Trophoblast cell (in vitro differentiated cells and primary cell): ENCODE results near the gene AIG1.

Experiments used
- DNase-seq, 2 donors: peaks; one replicate each; pipeline ENCODE4 v3.0.0-alpha.2; 2016
- H2AFZ ChIP-seq: 2 replicates; pipeline ENCODE4 v1.6.1; 2013; ENCODE audit warnings: low read length, moderate library complexity, mild to moderate bottlenecking; ENCODE audit not compliant: insufficient read depth, poor library complexity
- H2AK5ac ChIP-seq: 2 replicates; pipeline ENCODE4 v1.6.1; 2013; ENCODE audit warnings: mild to moderate bottlenecking, low read length
- H2BK120ac ChIP-seq: 2 replicates; pipeline ENCODE4 v1.6.1; 2013; ENCODE audit warnings: low read length, mild to moderate bottlenecking, moderate library complexity; ENCODE audit not compliant: insufficient read depth, poor library complexity
- H2BK12ac ChIP-seq: 2 replicates; pipeline ENCODE4 v1.6.1; 2013; ENCODE audit warnings: mild to moderate bottlenecking, low read length, moderate library complexity
- H2BK5ac ChIP-seq: 2 replicates; pipeline ENCODE4 v1.6.1; 2013; ENCODE audit warnings: low read length, low read depth, moderate library complexity, mild to moderate bottlenecking; ENCODE audit not compliant: poor library complexity
- H3K14ac ChIP-seq: 2 replicates; pipeline ENCODE4 v1.6.1; 2013; ENCODE audit warnings: mild to moderate bottlenecking, low read length
- H3K18ac ChIP-seq: 2 replicates; pipeline ENCODE4 v1.6.1; 2013; ENCODE audit warnings: mild to moderate bottlenecking, low read length
- H3K23ac ChIP-seq: 2 replicates; pipeline ENCODE4 v1.6.1; 2013; ENCODE audit warnings: low read length
- H3K27ac ChIP-seq: 2 replicates; pipeline ENCODE4 v1.5.1; 2013; ENCODE audit warnings: low read depth, mild to moderate bottlenecking, inconsistent platforms, low read length, moderate library complexity
- H3K27me3 ChIP-seq: 2 replicates; pipeline ENCODE4 v1.6.1; 2013; ENCODE audit warnings: inconsistent platforms, mild to moderate bottlenecking, low read length, moderate library complexity; ENCODE audit not compliant: insufficient read depth
- H3K36me3 ChIP-seq, 2 experiments: 1 replicate in 1 of 2; 2 replicates in 1 of 2; pipeline ENCODE4 v1.6.1; 2013; ENCODE audit warnings: low read length in 2 of 2, mild to moderate bottlenecking in 2 of 2, moderate library complexity in 1 of 2; ENCODE audit not compliant: insufficient read depth in 2 of 2, control insufficient read depth in 1 of 2
- H3K4ac ChIP-seq: 2 replicates; pipeline ENCODE4 v1.6.1; 2013; ENCODE audit warnings: low read depth, mild to moderate bottlenecking, low read length, moderate library complexity
- H3K4me1 ChIP-seq, 2 experiments: 1 replicate in 1 of 2; 2 replicates in 1 of 2; pipeline ENCODE4 v1.6.1; 2013; ENCODE audit warnings: low read length in 2 of 2, mild to moderate bottlenecking in 2 of 2, moderate library complexity in 1 of 2; ENCODE audit not compliant: insufficient read depth in 2 of 2, control insufficient read depth in 1 of 2
- H3K4me2 ChIP-seq: 2 replicates; pipeline ENCODE4 v1.6.1; 2013; ENCODE audit warnings: inconsistent platforms, mild to moderate bottlenecking, low read length, moderate library complexity
- H3K4me3 ChIP-seq: 2 replicates; pipeline ENCODE4 v1.5.1; 2013; ENCODE audit warnings: mild to moderate bottlenecking, low read depth, low read length, inconsistent platforms
- H3K79me1 ChIP-seq: one replicate; pipeline ENCODE4 v1.6.1; 2013; ENCODE audit warnings: low read length
- H3K79me2 ChIP-seq: 2 replicates; pipeline ENCODE4 v1.6.1; 2013; ENCODE audit warnings: low read length, mild to moderate bottlenecking; ENCODE audit not compliant: control insufficient read depth, insufficient read depth, poor library complexity
- H3K9ac ChIP-seq: 2 replicates; pipeline ENCODE4 v1.6.1; 2013; ENCODE audit warnings: mild to moderate bottlenecking, low read length
- H3K9me3 ChIP-seq: 2 replicates; pipeline ENCODE4 v1.6.1; 2013; ENCODE audit warnings: low read depth, mild to moderate bottlenecking, control low read depth, inconsistent platforms, low read length; ENCODE audit not compliant: insufficient read depth
- H4K12ac ChIP-seq: 2 replicates; pipeline ENCODE4 v1.6.1; 2013; ENCODE audit warnings: low read depth, mild to moderate bottlenecking, low read length, moderate library complexity
- H4K8ac ChIP-seq: 2 replicates; pipeline ENCODE4 v1.6.1; 2013; ENCODE audit warnings: low read depth, mild to moderate bottlenecking, low read length, moderate library complexity
- H4K91ac ChIP-seq: one replicate; pipeline ENCODE4 v1.6.1; 2013; ENCODE audit warnings: low read depth, mild to moderate bottlenecking, low read length, moderate library complexity
- WGBS: extraction: QIAGEN DNeasy Blood & Tissue Kit; methylation state at CpG from one replicate; pipeline ENCODE4 v1.1.7; 2013; ENCODE audit warnings: missing lambda C conversion rate; ENCODE audit not compliant: insufficient read length, insufficient coverage; ENCODE audit errors: extremely low coverage; 5-methylcytosine and 5-hydroxymethylcytosine counted together

Gene AIG1

GRCh38 chr6:143158113-143158581, 97.5 kb downstream of the AIG1 start:
- no peak overlapping the region for H2AFZ ChIP-seq
- peak overlapping the region; percentile 39 for H3K9ac ChIP-seq
- no peak overlapping the region for H3K27ac ChIP-seq
- no peak overlapping the region for H4K91ac ChIP-seq
- no peak overlapping the region for H3K14ac ChIP-seq
- H3K23ac ChIP-seq = no peak overlapping the region
- no peak overlapping the region for H3K18ac ChIP-seq
- peaks cover 11 to 18% of the 10 kb centered on the region in 2 experiments for H3K4me1 ChIP-seq
- H3K4me2 ChIP-seq = no peak overlapping the region
- H3K27me3 ChIP-seq = no peaks in the 10 kb centered on the region
- H3K36me3 ChIP-seq = no peaks in the 10 kb centered on the region
- peaks cover 3% of the 10 kb centered on the region for H3K79me1 ChIP-seq
- H2AK5ac ChIP-seq = no peak overlapping the region
- WGBS = no CpG with 5 or more reads among the region's 3 CpGs
- no peak overlapping the region for H3K4me3 ChIP-seq
- H4K8ac ChIP-seq = no peak overlapping the region
- H3K79me2 ChIP-seq = no peaks in the 10 kb centered on the region
- no peak overlapping the region for H3K4ac ChIP-seq
- H4K12ac ChIP-seq = no peak overlapping the region
- H2BK5ac ChIP-seq = no peak overlapping the region
- no peaks in the 10 kb centered on the region for H3K9me3 ChIP-seq
- no peak for DNase-seq
- H2BK12ac ChIP-seq = no peak overlapping the region
- no peak overlapping the region for H2BK120ac ChIP-seq

- Histone ChIP-seq H2AK5ac (no peak overlapping the region), H3K23ac (no peak overlapping the region), H2AFZ (no peak overlapping the region), H3K9ac (no peak overlapping the region), H3K79me1 (peaks cover 3% of the 10 kb centered on the region), H3K9me3 (no peaks in the 10 kb centered on the region), H3K18ac (no peak overlapping the region), H3K4me3 (no peak overlapping the region), H3K4me2 (no peak overlapping the region), H3K14ac (no peak overlapping the region), H2BK5ac (no peak overlapping the region), H3K36me3 (no peaks in the 10 kb centered on the region), H4K12ac (no peak overlapping the region), H3K27me3 (no peaks in the 10 kb centered on the region), H3K4me1 (peaks cover 11 to 18% of the 10 kb centered on the region in 2 experiments), H2BK12ac (no peak overlapping the region), H3K79me2 (no peaks in the 10 kb centered on the region), H3K27ac (no peak overlapping the region), H3K4ac (no peak overlapping the region), H4K8ac (no peak overlapping the region), H4K91ac (no peak overlapping the region), H2BK120ac (no peak overlapping the region)
- no peak for DNase-seq
- WGBS = no CpG with 5 or more reads among the region's 1 CpG
These were observed 98.3 kb downstream of the AIG1 start for GRCh38 chr6:143159001-143159400.

- Histone ChIP-seq H3K4ac (no peak overlapping the region), H3K79me1 (peaks cover 3% of the 10 kb centered on the region), H4K91ac (no peak overlapping the region), H3K9ac (no peak overlapping the region), H4K12ac (no peak overlapping the region), H3K14ac (no peak overlapping the region), H3K4me3 (no peak overlapping the region), H3K4me2 (no peak overlapping the region), H2BK120ac (no peak overlapping the region), H2AK5ac (no peak overlapping the region), H3K27ac (no peak overlapping the region), H3K4me1 (peaks cover 11 to 22% of the 10 kb centered on the region in 2 experiments), H3K79me2 (no peaks in the 10 kb centered on the region), H3K23ac (no peak overlapping the region), H3K36me3 (no peaks in the 10 kb centered on the region), H2BK5ac (no peak overlapping the region), H4K8ac (no peak overlapping the region), H3K18ac (no peak overlapping the region), H3K27me3 (no peaks in the 10 kb centered on the region), H2AFZ (no peak overlapping the region), H2BK12ac (no peak overlapping the region), H3K9me3 (no peaks in the 10 kb centered on the region)
- DNase-seq = no peak
- WGBS = no CpG with 5 or more reads among the region's 1 CpG
These were observed 99.3 kb downstream of the AIG1 start for GRCh38 chr6:143160015-143160414.

GRCh38 chr6:143160439-143161220, 99.9 kb downstream of the AIG1 start:
- no CpG with 5 or more reads among the region's 1 CpG for WGBS
- H3K4me3 ChIP-seq = no peak overlapping the region
- no peak overlapping the region for H4K91ac ChIP-seq
- no peaks in the 10 kb centered on the region for H3K27me3 ChIP-seq
- no peaks in the 10 kb centered on the region for H3K36me3 ChIP-seq
- no peak overlapping the region for H3K4me2 ChIP-seq
- H3K9ac ChIP-seq = no peak overlapping the region
- H3K9me3 ChIP-seq = no peaks in the 10 kb centered on the region
- H3K79me2 ChIP-seq = no peaks in the 10 kb centered on the region
- DNase-seq = no peak
- peaks cover 11 to 22% of the 10 kb centered on the region in 2 experiments for H3K4me1 ChIP-seq
- no peak overlapping the region for H2BK12ac ChIP-seq
- no peak overlapping the region for H3K18ac ChIP-seq
- no peak overlapping the region for H4K12ac ChIP-seq
- no peak overlapping the region for H4K8ac ChIP-seq
- H2AFZ ChIP-seq = no peak overlapping the region
- H3K27ac ChIP-seq = no peak overlapping the region
- no peak overlapping the region for H3K4ac ChIP-seq
- no peak overlapping the region for H3K14ac ChIP-seq
- peaks cover 3% of the 10 kb centered on the region for H3K79me1 ChIP-seq
- H3K23ac ChIP-seq = no peak overlapping the region
- H2BK120ac ChIP-seq = no peak overlapping the region
- H2AK5ac ChIP-seq = no peak overlapping the region
- no peak overlapping the region for H2BK5ac ChIP-seq
